GM12878 (cell line): ENCODE data around the gene DBN1. TPM values are rescaled to one million over a fixed set of nuclear protein-coding genes. Genes with fewer than 3 reads are reported as not detected.
A peak's percentile ranks its signal among the peaks of the same experiment; 100 is the strongest.

Experiments used
- ATF3 ChIP-seq: IDR thresholded peaks from 2 replicates; pipeline ENCODE4 v1.6.1; 2011; ENCODE audit warnings: low read depth, mild to moderate bottlenecking, low read length, moderate library complexity, borderline replicate concordance; ENCODE audit errors: extremely low read depth
- CEBPZ ChIP-seq: fragments of 150-350 bp; IDR thresholded peaks from 2 replicates; pipeline ENCODE4 v1.6.1; 2016; ENCODE audit warnings: low read depth, low read length
- CHD1 ChIP-seq: IDR thresholded peaks from 2 replicates; pipeline ENCODE4 v1.6.1; 2012; ENCODE audit warnings: low read depth, low read length, improper control_type of control experiment
- E4F1 ChIP-seq: fragments of 450-650 bp; IDR thresholded peaks from 2 replicates; pipeline ENCODE4 v1.6.1; 2018; ENCODE audit warnings: borderline replicate concordance, mild to moderate bottlenecking; ENCODE audit not compliant: partially characterized antibody
- EZH2 ChIP-seq: IDR thresholded peaks from 2 replicates; pipeline ENCODE4 v1.6.1; 2012; ENCODE audit warnings: low read depth, mild to moderate bottlenecking, control low read depth, inconsistent platforms, low read length, borderline replicate concordance; ENCODE audit not compliant: control insufficient read depth
- FOXK2 ChIP-seq: fragments of 450-650 bp; IDR thresholded peaks from 2 replicates; pipeline ENCODE4 v1.6.1; 2017; ENCODE audit warnings: mild to moderate bottlenecking, moderate library complexity
- HDAC2 ChIP-seq: fragments of 200-600 bp; sonication (generic); IDR thresholded peaks from 2 replicates; pipeline ENCODE4 v1.6.1; 2017
- IRF4 ChIP-seq: IDR thresholded peaks from 2 replicates; pipeline ENCODE4 v1.6.1; 2011; ENCODE audit warnings: low read depth, low read length
- MTA2 ChIP-seq: fragments of 450-650 bp; IDR thresholded peaks from 2 replicates; pipeline ENCODE4 v1.6.1; 2016; ENCODE audit warnings: low read depth, mild to moderate bottlenecking, moderate library complexity
- MXI1 ChIP-seq: fragments of 150-350 bp; IDR thresholded peaks from 2 replicates; pipeline ENCODE4 v1.6.1; 2011; ENCODE audit warnings: low read depth, mild to moderate bottlenecking, inconsistent platforms, low read length, improper control_type of control experiment
- REST ChIP-seq: IDR thresholded peaks from 2 replicates; pipeline ENCODE4 v1.6.1; 2012; ENCODE audit warnings: mild to moderate bottlenecking, low read depth, low read length
- RFX5 ChIP-seq: IDR thresholded peaks from 2 replicates; pipeline ENCODE4 v1.6.1; 2011; ENCODE audit warnings: low read depth, low read length, improper control_type of control experiment
- SREBF2 ChIP-seq: IDR thresholded peaks from 2 replicates; pipeline ENCODE4 v1.6.1; 2012; ENCODE audit warnings: mild to moderate bottlenecking, low read length
- YY1 ChIP-seq: IDR thresholded peaks from 2 replicates; pipeline ENCODE4 v1.6.1; 2011; ENCODE audit warnings: low read depth, mild to moderate bottlenecking, low read length
- ZBTB11 ChIP-seq: fragments of 450-650 bp; formaldehyde crosslinking; IDR thresholded peaks from 2 replicates; pipeline ENCODE4 v1.5.0; 2022; ENCODE audit warnings: mild to moderate bottlenecking, missing genetic modification characterization
- polyA plus RNA-seq, 11 experiments: library from polyadenylated mRNA; depleted of rRNA in 4 of 11; unstranded in 6 of 11; stranded (reverse) in 5 of 11; fragments of >200 nt; fragmentation: Nextera tagmentation in 4 of 11; fragmentation: Illumina TruSeq in 1 of 11; extraction: Ambion mirVana in 4 of 11; extraction: Trizol in 1 of 11; gene quantifications; 1 replicate in 1 of 11; 2 replicates in 10 of 11; pipeline versions ENCODE4 v1.2.1 to v1.2.3, GENCODE V29; 2011 to 2016; ENCODE audit warnings: inconsistent platforms in 2 of 11, missing spikeins in 2 of 11, low read depth in 1 of 11
- total RNA-seq, 4 experiments: library from RNA; depleted of rRNA in 3 of 4; stranded (reverse); fragments of >200 nt in 3 of 4; fragmentation: Illumina TruSeq in 1 of 4; extraction: Trizol in 1 of 4; gene quantifications; 2 replicates each; pipeline versions ENCODE4 v1.2.1 to v1.2.3, GENCODE V29; 2013 to 2021

The DBN1 gene
- total and polyA plus RNA-seq, 10 of the 15 experiments (the other 5 are each of a cell fraction or from before 2014, with no cell fraction given) = 0.18 to 81.0 (median 27.9) TPM

- TF ChIP-seq ZBTB11 (CRISPR knock-in tag) (no peak), REST (no peak), E4F1 (peak; percentile 65), EZH2 (no peak), IRF4 (0 out of 2 replicates have a peak, but pooled peaks have one; percentile 45), ATF3 (no peak), MXI1 (peak; percentile 93), CEBPZ (peak; percentile 33; the same call in 1 of the 2 replicates), FOXK2 (no peak), CHD1 (peak; percentile 84; the same call in 1 of the 2 replicates), HDAC2 (no peak), MTA2 (no peak), YY1 (peak; percentile 82), RFX5 (peak; percentile 91), SREBF2 (no peak)
Measured at GRCh38 chr5:177516601-177517568, 43.5 kb upstream of the DBN1 start, which contains the start of gene DDX41 (continued).
